HG02938 (cell line): ENCODE data around the gene CCDC51.

Source experiments
- ATAC-seq: cut with Tn5 transposase; IDR thresholded peaks from one replicate; pipeline ENCODE4 v1.9.1; 2021; ENCODE audit warnings: mild to moderate bottlenecking, moderate library complexity; ENCODE audit not compliant: unreplicated experiment

Gene CCDC51

GRCh38 chr3:48435223-48435595 is 4.7 kb downstream of the CCDC51 start:
- no peak for ATAC-seq

GRCh38 chr3:48434591-48435222 is 5.2 kb downstream of the CCDC51 start:
- no peak for ATAC-seq

GRCh38 chr3:48433472-48434118 is 6.3 kb downstream of the CCDC51 start:
- ATAC-seq = no peak

GRCh38 chr3:48432411-48433371 is 7.2 kb downstream of the CCDC51 start:
- no peak for ATAC-seq

- ATAC-seq = no peak
Measured at GRCh38 chr3:48431224-48432029, 8.5 kb downstream of the CCDC51 start.

- ATAC-seq = no peak
Measured at GRCh38 chr3:48430708-48431101, 9.2 kb downstream of the CCDC51 start.

GRCh38 chr3:48429960-48430707 is 9.8 kb downstream of the CCDC51 start, which contains the start of gene PLXNB1:
Gene PLXNB1, minus strand, starts transcription at chr3:48430086. Its CDS starts 5,475 bp downstream, at chr3:48424611.
- ATAC-seq = no peak

- ATAC-seq = no peak
Measured at GRCh38 chr3:48429317-48429959, 10.5 kb downstream of the CCDC51 start.

GRCh38 chr3:48428572-48429316 is 11.2 kb downstream of the CCDC51 start:
- no peak for ATAC-seq

GRCh38 chr3:48428088-48428571 is 11.8 kb downstream of the CCDC51 start:
- ATAC-seq = no peak

GRCh38 chr3:48427630-48427962 is 12.3 kb downstream of the CCDC51 start:
- no peak for ATAC-seq

- no peak for ATAC-seq
Measured at GRCh38 chr3:48426944-48427629, 12.8 kb downstream of the CCDC51 start.

GRCh38 chr3:48426401-48426909 is 13.5 kb downstream of the CCDC51 start:
- no peak for ATAC-seq

GRCh38 chr3:48425281-48425812 is 14.6 kb downstream of the CCDC51 start:
- ATAC-seq = no peak

- ATAC-seq = no peak
Measured at GRCh38 chr3:48423883-48424695, 15.8 kb downstream of the CCDC51 start.

GRCh38 chr3:48423241-48423882 is 16.6 kb downstream of the CCDC51 start:
- no peak for ATAC-seq
